Kidney (tissue), 14 donors: ENCODE data around the gene STX11. TPM values are rescaled to one million over a fixed set of nuclear protein-coding genes. Genes with fewer than 3 reads are reported as not detected.

ENCODE experiments used
- DNase-seq, 5 donors: peaks; one replicate each; pipeline ENCODE4 v3.0.0-alpha.2; 2013 to 2020
- FAIRE-seq: peaks from 2 replicates; lab custom pipeline; 2012; peaks lifted over from hg19 to GRCh38; lab: Jason Lieb, UNC
- H3K27ac ChIP-seq, 2 donors: one replicate each; pipeline ENCODE4 v1.7.0; 2013; ENCODE audit warnings: low read depth in 2 of 2, low read length in 2 of 2, inconsistent platforms in 1 of 2
- H3K27me3 ChIP-seq: one replicate; pipeline ENCODE4 v1.7.1; 2013; ENCODE audit warnings: low read length, inconsistent platforms; ENCODE audit not compliant: control insufficient read depth, insufficient read depth
- H3K36me3 ChIP-seq, 3 donors: one replicate each; pipeline versions ENCODE4 v1.7.0 to v1.7.1; 2013; ENCODE audit warnings: low read length in 3 of 3, control low read depth in 1 of 3, inconsistent platforms in 1 of 3; ENCODE audit not compliant: insufficient read depth in 3 of 3, control insufficient read depth in 2 of 3
- H3K4me1 ChIP-seq, 3 donors: one replicate each; pipeline versions ENCODE4 v1.7.0 to v1.7.1; 2013; ENCODE audit warnings: low read length in 3 of 3, inconsistent platforms in 1 of 3, low read depth in 1 of 3; ENCODE audit not compliant: control insufficient read depth in 2 of 3, insufficient read depth in 2 of 3
- H3K4me3 ChIP-seq, 3 donors: one replicate each; pipeline versions ENCODE4 v1.7.0 to v1.8.1; 2013; ENCODE audit warnings: low read length in 3 of 3, control low read depth in 1 of 3, inconsistent platforms in 1 of 3
- H3K9ac ChIP-seq, 3 donors: one replicate each; pipeline versions ENCODE4 v1.7.0 to v1.7.1; 2013; ENCODE audit warnings: low read length in 3 of 3, control low read depth in 1 of 3, inconsistent platforms in 1 of 3
- H3K9me3 ChIP-seq, 3 donors: one replicate each; pipeline versions ENCODE4 v1.7.0 to v1.7.1; 2013; ENCODE audit warnings: low read length in 3 of 3, control low read depth in 1 of 3, inconsistent platforms in 1 of 3; ENCODE audit not compliant: control insufficient read depth in 2 of 3, insufficient read depth in 1 of 3
- CTCF ChIP-seq: IDR thresholded peaks from 3 replicates; pipeline ENCODE4 v1.5.1; 2012; ENCODE audit warnings: mild to moderate bottlenecking, moderate library complexity, borderline replicate concordance; ENCODE audit not compliant: insufficient read depth; ENCODE audit errors: extremely low read depth
- intact Hi-C: fragments of 100-400 bp; cut with DNase I; formaldehyde crosslinking; loops from one replicate; pipeline ENCODE4 v1.11.1; 2022
- polyA plus RNA-seq: library from polyadenylated mRNA; stranded (reverse); fragments of 350-450 nt; fragmentation: Illumina TruSeq; extraction: RNeasy Lipid Tissue Mini Kit (QIAGEN cat#74804); gene quantifications from one replicate; pipeline ENCODE4 v1.2.3, GENCODE V29; 2014; ENCODE audit warnings: low read depth, low replicate concordance; ENCODE audit not compliant: insufficient read depth
- total RNA-seq: library from RNA; stranded (reverse); fragmentation: NEBNext Ultra II Directional; extraction: Animal tissue kit (Norgen Biotek cat#: 25700); gene quantifications from one replicate; pipeline ENCODE4 v1.2.1, GENCODE V29; 2021
- donor health status: control.
- donor health status: control.
- donor health status: control.
- donor health status: control.
- donor health status: control.
- donor health status: DM: yes; HTN: yes; CAD: no.
- donor health status: Normal renal cell carcinoma (clear cell type).

STX11 gene
- total and polyA plus RNA-seq, 2 donors from 2014 or later: 2.0 to 6.7 TPM

GRCh38 chr6:144211160-144211559 is 60.8 kb downstream of the STX11 start:
- H3K4me1 ChIP-seq: peaks cover 0 to 11% (median 9%) of the 10 kb centered on the region in 3 donors
- no peak for TF ChIP-seq CTCF
- no peaks in the 10 kb centered on the region for H3K36me3 ChIP-seq
- H3K9ac ChIP-seq: no peak overlapping the region
- no peak overlapping the region for H3K4me3 ChIP-seq
- intact Hi-C loops: loop anchor here (10.0 kb wide), 1 partner anchor 106 kb away; no protein-coding TSS in a partner anchor
- H3K9me3 ChIP-seq: no peaks in the 10 kb centered on the region
- DNase-seq (no peak), FAIRE-seq (no peak)
- H3K27ac ChIP-seq: no peak overlapping the region
- H3K27me3 ChIP-seq: no peaks in the 10 kb centered on the region

- no peaks in the 10 kb centered on the region for H3K36me3 ChIP-seq
- intact Hi-C loops: loop anchor here (10.0 kb wide), 1 partner anchor 109 kb away; no protein-coding TSS in a partner anchor
- no peak overlapping the region for H3K27ac ChIP-seq
- FAIRE-seq: no peak
- TF ChIP-seq CTCF: no peak
- no peaks in the 10 kb centered on the region for H3K27me3 ChIP-seq
- H3K9ac ChIP-seq: no peak overlapping the region
- H3K4me1 ChIP-seq: peaks cover 0 to 11% (median 9%) of the 10 kb centered on the region in 3 donors
- no peak overlapping the region for H3K4me3 ChIP-seq
- DNase-seq: no peak
- no peaks in the 10 kb centered on the region for H3K9me3 ChIP-seq
Measured at GRCh38 chr6:144213315-144213714, 63.0 kb downstream of the STX11 start.

GRCh38 chr6:144214029-144214428 is 63.7 kb downstream of the STX11 start:
- Histone ChIP-seq H3K9me3 (no peaks in the 10 kb centered on the region), H3K4me3 (no peak overlapping the region), H3K27me3 (no peaks in the 10 kb centered on the region), H3K4me1 (peaks cover 0 to 11% (median 9%) of the 10 kb centered on the region in 3 donors), H3K36me3 (no peaks in the 10 kb centered on the region), H3K9ac (no peak overlapping the region), H3K27ac (no peak overlapping the region)
- no peak for TF ChIP-seq CTCF
- intact Hi-C loops: loop anchor here (10.0 kb wide), 1 partner anchor 109 kb away; no protein-coding TSS in a partner anchor
- FAIRE-seq (no peak), DNase-seq (no peak)
